ENCODE results near the gene HPCAL1. TPM values are rescaled to one million over a fixed set of nuclear protein-coding genes. Genes with fewer than 3 reads are reported as not detected.

Gene HPCAL1
- total RNA-seq, 1 donor from 2014 or later = 34.6 TPM

GRCh38 chr2:10385501-10385900 lies 82.8 kb downstream of the HPCAL1 start:
- Mint-ChIP-seq H3K27me3 (ENCODE audit: unreplicated experiment) (peaks cover 11% of the 10 kb centered on the region), H3K9me3 (ENCODE audit: unreplicated experiment) (no peaks in the 10 kb centered on the region), H3K4me3 (ENCODE audit: unreplicated experiment) (no peak overlapping the region), H3K4me1 (ENCODE audit: unreplicated experiment) (peaks cover 44% of the 10 kb centered on the region), H3K27ac (ENCODE audit: unreplicated experiment) (no peak overlapping the region), H3K36me3 (ENCODE audit: low read depth, unreplicated experiment) (peaks cover 4% of the 10 kb centered on the region)
- TF ChIP-seq CTCF (IDR thresholded peaks at IDR 0.05; ENCODE audit: unreplicated experiment) = no peak
- DNase-seq (ENCODE audit: low spot score) = no peak

GRCh38 chr2:10385933-10386773 lies 83.4 kb downstream of the HPCAL1 start:
- no peak overlapping the region for H3K4me3 Mint-ChIP-seq (ENCODE audit: unreplicated experiment)
- H3K9me3 Mint-ChIP-seq (ENCODE audit: unreplicated experiment) = no peaks in the 10 kb centered on the region
- no peak overlapping the region for H3K27ac Mint-ChIP-seq (ENCODE audit: unreplicated experiment)
- peaks cover 39% of the 10 kb centered on the region for H3K4me1 Mint-ChIP-seq (ENCODE audit: unreplicated experiment)
- H3K36me3 Mint-ChIP-seq (ENCODE audit: low read depth, unreplicated experiment) = peaks cover 4% of the 10 kb centered on the region
- no peak for DNase-seq (ENCODE audit: low spot score)
- peaks cover 11% of the 10 kb centered on the region for H3K27me3 Mint-ChIP-seq (ENCODE audit: unreplicated experiment)
- no peak for TF ChIP-seq CTCF (IDR thresholded peaks at IDR 0.05; ENCODE audit: unreplicated experiment)

GRCh38 chr2:10387033-10387432 lies 84.3 kb downstream of the HPCAL1 start:
- H3K27ac Mint-ChIP-seq (ENCODE audit: unreplicated experiment) = no peak overlapping the region
- H3K27me3 Mint-ChIP-seq (ENCODE audit: unreplicated experiment) = peaks cover 11% of the 10 kb centered on the region
- no peak for TF ChIP-seq CTCF (IDR thresholded peaks at IDR 0.05; ENCODE audit: unreplicated experiment)
- no peak for DNase-seq (ENCODE audit: low spot score)
- H3K36me3 Mint-ChIP-seq (ENCODE audit: low read depth, unreplicated experiment) = peaks cover 8% of the 10 kb centered on the region
- no peaks in the 10 kb centered on the region for H3K9me3 Mint-ChIP-seq (ENCODE audit: unreplicated experiment)
- no peak overlapping the region for H3K4me3 Mint-ChIP-seq (ENCODE audit: unreplicated experiment)
- H3K4me1 Mint-ChIP-seq (ENCODE audit: unreplicated experiment) = peaks cover 36% of the 10 kb centered on the region

DNA sequence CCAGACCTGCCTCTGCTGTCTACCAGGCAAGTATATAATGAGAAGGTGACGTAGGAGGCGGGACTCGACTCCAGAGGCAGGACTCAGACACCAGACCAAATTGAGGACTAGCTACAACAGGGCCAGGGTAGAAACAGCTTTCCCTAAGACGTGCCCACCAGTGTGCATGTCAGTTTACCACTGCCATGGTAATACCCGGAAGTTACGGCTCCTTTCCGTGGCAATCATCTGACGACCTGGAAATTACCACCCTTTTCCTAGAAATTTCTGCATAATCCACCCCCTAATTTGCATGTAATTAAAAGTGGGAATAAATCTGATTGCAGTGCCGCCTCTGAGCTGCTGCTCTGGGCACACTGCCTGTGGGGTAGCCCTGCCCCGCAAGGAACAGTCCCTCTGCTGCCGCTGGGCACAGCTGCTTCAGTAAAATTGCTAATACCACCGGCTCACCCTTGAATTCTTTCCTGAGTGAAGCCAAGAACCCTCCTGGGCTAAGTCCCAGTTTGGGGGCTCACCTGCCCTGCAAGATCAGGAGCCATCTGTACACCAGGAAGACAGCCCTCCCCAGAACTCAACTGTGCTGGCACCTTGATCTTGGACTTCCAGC lies 86.4 kb downstream of the HPCAL1 start:
- Mint-ChIP-seq H3K4me3 (ENCODE audit: unreplicated experiment) (no peak overlapping the region), H3K4me1 (ENCODE audit: unreplicated experiment) (peaks cover 40% of the 10 kb centered on the region), H3K27me3 (ENCODE audit: unreplicated experiment) (peaks cover 6% of the 10 kb centered on the region), H3K9me3 (ENCODE audit: unreplicated experiment) (no peaks in the 10 kb centered on the region), H3K27ac (ENCODE audit: unreplicated experiment) (no peak overlapping the region), H3K36me3 (ENCODE audit: low read depth, unreplicated experiment) (peaks cover 8% of the 10 kb centered on the region)
- no peak for TF ChIP-seq CTCF (IDR thresholded peaks at IDR 0.05; ENCODE audit: unreplicated experiment)
- DNase-seq (ENCODE audit: low spot score) = no peak

DNA sequence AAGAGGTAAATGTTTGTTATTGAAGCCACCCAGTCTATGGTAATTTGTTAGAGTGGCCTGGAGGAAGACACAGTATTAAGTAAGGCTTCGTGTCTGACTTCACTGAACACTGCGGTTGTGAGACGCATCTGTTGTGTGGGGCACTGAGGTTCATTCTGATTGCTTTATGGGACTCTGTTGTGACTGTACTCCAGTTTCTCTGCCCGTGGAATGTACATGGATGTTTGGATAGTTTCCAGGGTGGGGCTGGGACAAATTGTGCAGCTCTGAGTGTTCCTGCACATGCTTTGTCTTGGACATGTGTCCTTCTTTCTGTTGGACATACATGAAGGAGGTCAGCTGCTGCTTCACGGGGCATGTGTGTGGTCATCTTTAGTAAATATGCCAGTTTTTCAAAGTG lies 86.9 kb downstream of the HPCAL1 start:
- TF ChIP-seq CTCF (IDR thresholded peaks at IDR 0.05; ENCODE audit: unreplicated experiment) = no peak
- DNase-seq (ENCODE audit: low spot score) = no peak
- Mint-ChIP-seq H3K9me3 (ENCODE audit: unreplicated experiment) (no peaks in the 10 kb centered on the region), H3K27ac (ENCODE audit: unreplicated experiment) (no peak overlapping the region), H3K4me3 (ENCODE audit: unreplicated experiment) (peak overlapping the region; percentile 57), H3K27me3 (ENCODE audit: unreplicated experiment) (peaks cover 6% of the 10 kb centered on the region), H3K36me3 (ENCODE audit: low read depth, unreplicated experiment) (peaks cover 11% of the 10 kb centered on the region), H3K4me1 (ENCODE audit: unreplicated experiment) (peaks cover 41% of the 10 kb centered on the region)

Data from endothelial cell (in vitro differentiated cells).